ENCODE measurements around the gene DNMT3A. TPM values are rescaled to one million over a fixed set of nuclear protein-coding genes. Genes with fewer than 3 reads are reported as not detected.

Gene DNMT3A
- total RNA-seq, 1 donor from 2014 or later: 15.4 TPM

DNA sequence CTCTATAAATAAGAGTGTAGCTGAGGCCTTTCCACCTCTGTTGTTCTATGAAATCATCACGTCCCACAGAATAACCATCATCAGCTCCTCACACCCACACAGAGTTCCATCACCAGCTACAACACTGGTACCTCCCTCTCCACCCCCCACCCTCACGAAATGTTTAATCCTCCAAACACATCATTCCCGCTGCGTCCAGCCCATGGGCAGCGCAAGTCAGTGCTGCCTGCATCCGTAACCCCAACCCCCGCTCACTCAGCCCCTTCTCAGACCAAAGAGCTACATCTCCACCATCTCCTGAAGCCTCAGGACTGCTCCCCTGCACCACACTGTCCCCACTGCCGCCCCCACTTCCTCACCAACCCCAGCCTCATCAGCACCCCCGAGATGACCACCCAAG lies 19.4 kb downstream of the DNMT3A start:
- no peak for DNase-seq (ENCODE audit: low read depth)
- no peak overlapping the region for H3K4me3 ChIP-seq (ENCODE audit: low read depth, low read length)
- TF ChIP-seq, protein P1, sequence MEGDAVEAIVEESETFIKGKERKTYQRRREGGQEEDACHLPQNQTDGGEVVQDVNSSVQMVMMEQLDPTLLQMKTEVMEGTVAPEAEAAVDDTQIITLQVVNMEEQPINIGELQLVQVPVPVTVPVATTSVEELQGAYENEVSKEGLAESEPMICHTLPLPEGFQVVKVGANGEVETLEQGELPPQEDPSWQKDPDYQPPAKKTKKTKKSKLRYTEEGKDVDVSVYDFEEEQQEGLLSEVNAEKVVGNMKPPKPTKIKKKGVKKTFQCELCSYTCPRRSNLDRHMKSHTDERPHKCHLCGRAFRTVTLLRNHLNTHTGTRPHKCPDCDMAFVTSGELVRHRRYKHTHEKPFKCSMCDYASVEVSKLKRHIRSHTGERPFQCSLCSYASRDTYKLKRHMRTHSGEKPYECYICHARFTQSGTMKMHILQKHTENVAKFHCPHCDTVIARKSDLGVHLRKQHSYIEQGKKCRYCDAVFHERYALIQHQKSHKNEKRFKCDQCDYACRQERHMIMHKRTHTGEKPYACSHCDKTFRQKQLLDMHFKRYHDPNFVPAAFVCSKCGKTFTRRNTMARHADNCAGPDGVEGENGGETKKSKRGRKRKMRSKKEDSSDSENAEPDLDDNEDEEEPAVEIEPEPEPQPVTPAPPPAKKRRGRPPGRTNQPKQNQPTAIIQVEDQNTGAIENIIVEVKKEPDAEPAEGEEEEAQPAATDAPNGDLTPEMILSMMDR (conservative IDR thresholded peaks at IDR 0.05; ENCODE audit: low read depth, low read length): no peak

DNA sequence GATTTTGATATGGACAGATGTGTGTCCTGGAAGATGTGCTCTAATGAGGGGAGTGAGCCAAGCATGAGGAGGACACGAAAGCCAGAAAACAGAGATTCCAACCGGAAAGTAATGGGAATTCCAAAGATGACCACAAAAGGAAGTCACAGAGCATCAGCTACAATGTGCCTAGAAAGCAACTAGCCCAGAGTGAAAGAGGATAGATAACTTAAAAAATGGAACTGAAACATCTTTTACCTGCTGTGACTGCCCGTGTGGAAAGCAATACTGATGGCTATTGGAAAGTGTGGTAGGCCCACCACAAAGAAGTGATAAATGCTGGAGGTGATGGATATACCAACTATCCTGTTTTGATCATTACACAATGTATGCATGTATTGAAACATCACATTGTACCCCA lies 21.6 kb downstream of the DNMT3A start:
- no peak for DNase-seq (ENCODE audit: low read depth)
- H3K4me3 ChIP-seq (ENCODE audit: low read depth, low read length): no peak overlapping the region
- TF ChIP-seq, protein P1 (conservative IDR thresholded peaks at IDR 0.05; ENCODE audit: low read depth, low read length): no peak

DNA sequence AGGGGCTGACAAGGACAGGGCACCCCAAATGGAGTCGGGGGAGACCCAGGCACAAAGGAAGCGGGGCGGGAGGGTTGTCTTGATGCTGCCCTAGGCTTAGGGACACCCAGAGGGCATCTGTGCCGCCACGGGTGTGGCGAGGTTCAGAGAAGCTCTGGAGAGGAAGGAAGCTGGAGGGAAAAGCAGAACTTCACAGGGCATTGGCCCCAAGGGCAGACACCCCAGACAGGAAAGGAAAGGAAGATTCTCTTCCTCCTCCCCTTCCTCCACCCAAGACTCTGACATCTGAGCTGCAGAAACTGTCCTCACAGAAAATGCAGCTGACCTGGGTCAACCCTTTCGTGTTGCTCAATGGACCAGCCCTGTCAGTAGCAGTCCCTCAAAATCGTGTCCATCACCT lies 25.6 kb downstream of the DNMT3A start:
- no peak overlapping the region for H3K4me3 ChIP-seq (ENCODE audit: low read depth, low read length)
- DNase-seq (ENCODE audit: low read depth): no peak
- TF ChIP-seq, protein P1 (conservative IDR thresholded peaks at IDR 0.05; ENCODE audit: low read depth, low read length): no peak

DNA sequence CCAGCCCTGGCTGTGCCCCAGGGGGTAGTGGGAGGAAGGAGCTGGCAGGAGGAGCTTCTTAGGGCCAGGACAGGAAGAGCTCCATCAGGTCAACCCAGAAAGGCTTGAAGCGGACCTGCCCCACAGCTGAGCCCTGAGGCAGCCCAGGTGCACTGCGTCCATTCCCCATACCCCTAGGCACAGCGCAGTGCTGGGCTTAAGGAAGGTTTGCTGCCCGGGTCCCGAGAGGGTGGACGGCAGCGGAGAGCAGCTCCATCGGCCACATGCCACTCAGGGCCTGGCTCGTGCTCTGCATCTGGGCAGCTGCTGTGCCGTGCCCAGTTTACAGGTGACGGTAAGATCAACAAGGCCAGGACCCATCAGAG lies 26.4 kb downstream of the DNMT3A start:
- H3K4me3 ChIP-seq (ENCODE audit: low read depth, low read length): no peak overlapping the region
- DNase-seq (ENCODE audit: low read depth): no peak
- TF ChIP-seq, protein P1 (conservative IDR thresholded peaks at IDR 0.05; ENCODE audit: low read depth, low read length): no peak

DNA sequence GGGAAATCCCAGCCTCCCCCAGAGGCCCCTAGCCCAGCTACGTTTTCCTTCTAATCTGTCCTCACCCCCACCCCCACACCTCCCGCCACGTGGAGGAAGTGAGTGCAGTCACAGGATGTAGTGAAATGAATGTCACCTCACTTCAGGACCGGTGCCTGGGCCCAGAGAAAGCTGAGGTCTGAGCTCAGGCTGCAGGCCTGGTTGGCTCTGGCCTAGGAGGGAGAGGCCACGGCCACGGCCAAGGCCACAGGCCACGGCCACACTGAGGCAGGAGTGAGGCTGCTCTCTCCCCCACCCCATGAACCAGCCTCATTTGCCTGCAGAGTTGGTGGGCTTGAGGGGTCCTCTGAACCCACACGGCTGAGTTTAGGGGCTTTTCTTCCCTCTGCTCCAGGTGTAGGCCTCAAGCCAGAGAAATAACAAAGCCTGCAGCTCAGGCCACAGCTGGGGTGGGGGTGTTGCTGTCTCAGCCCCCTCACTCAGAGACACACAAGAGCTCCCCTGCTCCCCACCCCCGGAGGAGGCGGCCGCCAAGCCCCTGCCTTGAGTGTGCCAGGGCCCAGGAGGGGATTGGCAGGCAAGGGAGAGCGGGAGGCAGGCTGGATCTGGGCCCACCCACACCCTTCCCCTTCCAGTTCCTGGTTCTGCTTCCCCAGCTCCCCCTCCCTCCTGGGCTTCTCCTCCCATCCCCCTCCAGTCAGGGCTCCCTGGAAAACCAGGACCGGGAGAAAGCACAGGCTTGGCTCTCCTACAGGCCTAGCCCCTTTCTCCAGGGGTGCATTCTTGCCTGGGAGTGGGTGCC lies 27.0 kb downstream of the DNMT3A start:
- no peak for DNase-seq (ENCODE audit: low read depth)
- TF ChIP-seq, protein P1 (conservative IDR thresholded peaks at IDR 0.05; ENCODE audit: low read depth, low read length): no peak
- no peak overlapping the region for H3K4me3 ChIP-seq (ENCODE audit: low read depth, low read length)

DNA sequence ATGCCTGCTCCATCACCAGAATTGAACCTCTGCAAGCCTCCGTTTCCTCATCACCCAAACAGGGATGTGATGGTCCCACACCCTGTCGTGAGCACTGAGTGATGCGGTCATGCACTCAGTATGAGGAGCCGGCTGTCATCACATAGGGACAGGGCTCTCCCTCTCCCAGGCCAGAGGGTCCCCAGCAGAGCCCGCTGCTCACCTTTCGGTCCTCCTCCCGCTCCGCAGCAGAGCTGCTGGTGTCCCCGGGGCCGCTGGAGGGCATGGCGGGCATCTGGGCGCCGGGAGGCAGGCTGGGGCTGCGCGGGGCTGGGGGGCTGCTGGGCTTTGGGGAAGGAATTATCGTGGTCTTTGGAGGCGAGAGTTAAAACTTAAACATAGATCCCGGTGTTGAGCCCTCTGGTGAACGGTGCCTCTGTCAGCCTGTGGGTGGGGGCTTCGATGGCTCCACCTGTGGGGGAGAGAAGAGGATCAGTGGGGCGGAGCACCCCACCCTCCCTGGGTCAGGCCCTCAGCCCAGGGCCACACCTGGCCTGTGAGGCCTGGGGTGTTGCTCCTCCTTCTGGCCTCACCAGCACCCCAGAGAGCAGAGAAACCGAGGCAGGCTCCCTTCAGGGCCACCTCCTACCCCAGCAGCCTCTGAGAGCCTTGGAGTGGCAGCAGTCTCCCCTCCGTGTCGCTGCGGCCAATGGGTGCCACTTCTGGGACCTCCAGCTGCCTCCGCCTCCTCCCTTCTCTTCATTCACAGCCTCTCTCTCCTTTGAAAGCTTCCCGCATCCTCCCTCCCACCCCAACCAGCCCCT lies 27.8 kb downstream of the DNMT3A start:
- no peak overlapping the region for H3K4me3 ChIP-seq (ENCODE audit: low read depth, low read length)
- TF ChIP-seq, protein P1 (conservative IDR thresholded peaks at IDR 0.05; ENCODE audit: low read depth, low read length): no peak
- DNase-seq (ENCODE audit: low read depth): no peak
